Caco-2 (cell line): ENCODE data around the gene ELF2. TPM values are rescaled to one million over a fixed set of nuclear protein-coding genes. Genes with fewer than 3 reads are reported as not detected.
A peak's percentile ranks its signal among the peaks of the same experiment; 100 is the strongest.

Experiments
- BruUV-seq: library from RNA; stranded (reverse); fragments of 400-500 nt; replicated peaks from 2 replicates; lab custom pipeline; 2021; lab: Mats Ljungman, UMichigan
- CTCF ChIA-PET: fragments of 300-600 bp; sonication (Branson Sonifier 250); formaldehyde crosslinking; loops from one replicate; lab custom pipeline; 2022; ENCODE audit warnings: antibody characterized with exemption; lab: Charles Lee
- POLR2A ChIA-PET: fragments of 300-600 bp; sonication (Branson Sonifier 250); formaldehyde crosslinking; loops from one replicate; lab custom pipeline; 2022; ENCODE audit warnings: antibody characterized with exemption; lab: Charles Lee
- DNase-seq, 2 experiments: peaks; one replicate each; pipeline versions ENCODE4 v3.0.0 to v3.0.0-alpha.2; 2020 to 2022
- H3K27me3 ChIP-seq: replicated peaks from 2 replicates; pipeline ENCODE4 v1.6.0; 2011; ENCODE audit warnings: low read length; ENCODE audit not compliant: control insufficient read depth, insufficient read depth
- H3K36me3 ChIP-seq: 2 replicates; pipeline ENCODE4 v1.5.1; 2011; ENCODE audit warnings: low read length; ENCODE audit not compliant: control insufficient read depth, insufficient read depth
- H3K4me1 ChIP-seq: fragments of 250-450 bp; sonication (Bioruptor Pico); 2 replicates; pipeline ENCODE4 v1.5.1; 2020; ENCODE audit warnings: mild to moderate bottlenecking
- H3K4me3 ChIP-seq: 2 replicates; pipeline ENCODE4 v1.5.1; 2011; ENCODE audit warnings: low read depth, mild to moderate bottlenecking, control low read depth, low read length
- H3K9me3 ChIP-seq: fragments of 250-450 bp; sonication (Bioruptor Pico); 2 replicates; pipeline ENCODE4 v1.5.1; 2020; ENCODE audit warnings: mild to moderate bottlenecking, moderate library complexity
- H3K27ac Mint-ChIP-seq: one replicate; pipeline ENCODE4 v1.8.0; 2022; ENCODE audit warnings: mixed read lengths; ENCODE audit not compliant: unreplicated experiment
- H3K27me3 Mint-ChIP-seq: one replicate; pipeline ENCODE4 v1.8.0; 2022; ENCODE audit warnings: mixed read lengths; ENCODE audit not compliant: insufficient read depth, unreplicated experiment
- H3K36me3 Mint-ChIP-seq: one replicate; pipeline ENCODE4 v1.8.0; 2022; ENCODE audit warnings: mild to moderate bottlenecking, mixed read lengths; ENCODE audit not compliant: insufficient read depth, unreplicated experiment
- H3K4me1 Mint-ChIP-seq: one replicate; pipeline ENCODE4 v1.8.0; 2022; ENCODE audit warnings: low read depth, mixed read lengths; ENCODE audit not compliant: unreplicated experiment
- H3K4me3 Mint-ChIP-seq: one replicate; pipeline ENCODE4 v1.8.0; 2022; ENCODE audit warnings: mild to moderate bottlenecking, moderate library complexity, mixed read lengths; ENCODE audit not compliant: unreplicated experiment
- H3K9me3 Mint-ChIP-seq: one replicate; pipeline ENCODE4 v1.8.0; 2022; ENCODE audit warnings: mixed read lengths; ENCODE audit not compliant: unreplicated experiment
- intact Hi-C: fragments of 100-400 bp; cut with micrococcal nuclease; formaldehyde crosslinking; loops from one replicate; pipeline ENCODE4 v1.10.0; 2022; ENCODE audit not compliant: unreplicated experiment
- total RNA-seq: library from RNA; stranded (reverse); gene quantifications from 2 replicates; pipeline ENCODE4 v1.2.3, GENCODE V29; 2022
- TF ChIP-seq, protein P1 (sequence below), 2 experiments: fragments of 200-600 bp in 1 of 2; IDR thresholded peaks; 1 replicate in 1 of 2; 2 replicates in 1 of 2; pipeline versions ENCODE4 v1.5.1 to v1.8.0; 2011 to 2022; ENCODE audit warnings: antibody characterized with exemption in 1 of 2, control low read depth in 1 of 2, inconsistent platforms in 1 of 2, low read depth in 1 of 2, low read length in 1 of 2, mild to moderate bottlenecking in 1 of 2, moderate library complexity in 1 of 2; ENCODE audit not compliant: insufficient read depth in 1 of 2, severe bottlenecking in 1 of 2, unreplicated experiment in 1 of 2

ELF2 gene
- total RNA-seq, 1 experiment from 2014 or later, result 53.2 TPM

DNA sequence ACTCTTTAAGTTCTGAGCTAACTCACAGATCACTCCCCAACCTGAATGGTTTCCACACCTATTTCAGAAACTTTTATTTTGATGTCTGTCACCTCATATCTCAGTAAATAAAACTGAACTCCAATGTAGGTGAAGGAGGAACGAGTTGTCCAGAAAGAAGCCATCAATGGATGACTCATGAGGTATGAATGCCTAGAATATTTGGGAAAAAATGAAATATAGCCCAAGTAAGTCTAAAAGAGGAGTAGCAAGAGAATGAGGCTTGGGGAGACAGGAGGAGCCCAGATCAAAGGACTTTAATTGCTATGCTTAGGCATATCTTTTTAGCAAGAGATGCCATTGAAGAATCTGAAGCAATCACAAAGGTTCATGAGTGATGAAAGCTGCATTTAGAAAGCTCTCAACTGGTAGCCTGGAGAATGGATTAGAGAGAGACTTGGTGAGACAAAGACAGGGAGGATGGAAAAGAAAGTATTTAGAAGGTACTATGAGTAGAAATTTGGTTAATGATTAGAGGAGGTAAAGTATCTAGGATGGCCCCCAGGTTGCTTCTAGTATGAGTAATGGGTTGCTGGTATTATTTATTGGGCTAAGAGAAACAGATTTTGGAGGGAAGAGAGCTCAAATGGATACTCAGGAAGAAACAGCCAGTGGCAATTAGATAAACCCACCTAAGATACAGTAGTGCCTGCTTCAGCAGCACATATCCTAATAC, 122.1 kb downstream of the ELF2 start:
- ChIA-PET POLR2A (no interaction called here), CTCF (interaction anchor here (1.6 kb wide), 1 partner anchor 24 kb away, joined by 8 read pairs; no protein-coding TSS in a partner anchor)
- H3K27ac Mint-ChIP-seq, result peak overlapping the region; percentile 13
- intact Hi-C loops, result loop anchor here (2.0 kb wide), 1 partner anchor 28 kb away; no protein-coding TSS in a partner anchor
- peak overlapping the region; percentile 3 for H3K4me3 Mint-ChIP-seq
- peaks cover 77% of the 10 kb centered on the region for H3K36me3 Mint-ChIP-seq
- H3K4me1 ChIP-seq, result peaks cover 21% of the 10 kb centered on the region
- no peaks in the 10 kb centered on the region for H3K9me3 Mint-ChIP-seq
- no peaks in the 10 kb centered on the region for H3K9me3 ChIP-seq
- no peaks in the 10 kb centered on the region for H3K27me3 ChIP-seq
- no peaks in the 10 kb centered on the region; the same call in 1 of the 2 replicates for H3K36me3 ChIP-seq
- TF ChIP-seq, protein P1, sequence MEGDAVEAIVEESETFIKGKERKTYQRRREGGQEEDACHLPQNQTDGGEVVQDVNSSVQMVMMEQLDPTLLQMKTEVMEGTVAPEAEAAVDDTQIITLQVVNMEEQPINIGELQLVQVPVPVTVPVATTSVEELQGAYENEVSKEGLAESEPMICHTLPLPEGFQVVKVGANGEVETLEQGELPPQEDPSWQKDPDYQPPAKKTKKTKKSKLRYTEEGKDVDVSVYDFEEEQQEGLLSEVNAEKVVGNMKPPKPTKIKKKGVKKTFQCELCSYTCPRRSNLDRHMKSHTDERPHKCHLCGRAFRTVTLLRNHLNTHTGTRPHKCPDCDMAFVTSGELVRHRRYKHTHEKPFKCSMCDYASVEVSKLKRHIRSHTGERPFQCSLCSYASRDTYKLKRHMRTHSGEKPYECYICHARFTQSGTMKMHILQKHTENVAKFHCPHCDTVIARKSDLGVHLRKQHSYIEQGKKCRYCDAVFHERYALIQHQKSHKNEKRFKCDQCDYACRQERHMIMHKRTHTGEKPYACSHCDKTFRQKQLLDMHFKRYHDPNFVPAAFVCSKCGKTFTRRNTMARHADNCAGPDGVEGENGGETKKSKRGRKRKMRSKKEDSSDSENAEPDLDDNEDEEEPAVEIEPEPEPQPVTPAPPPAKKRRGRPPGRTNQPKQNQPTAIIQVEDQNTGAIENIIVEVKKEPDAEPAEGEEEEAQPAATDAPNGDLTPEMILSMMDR (IDR thresholded peaks at IDR 0.05; ENCODE audit: insufficient read depth in 1 of 2, low read depth in 1 of 2, low read length in 1 of 2, severe bottlenecking in 1 of 2, unreplicated experiment in 1 of 2), result no peak
- no peak overlapping the region for H3K4me3 ChIP-seq
- H3K4me1 Mint-ChIP-seq, result peaks cover 21% of the 10 kb centered on the region
- DNase-seq, result peak in 1 of 2 experiments; percentile 14
- no peaks in the 10 kb centered on the region for H3K27me3 Mint-ChIP-seq
- BruUV-seq, result no TSS peak

GRCh38 chr4:139053909-139054308, 123.1 kb downstream of the ELF2 start:
- intact Hi-C loops, result loop anchor here (2.0 kb wide), 1 partner anchor 29 kb away; no protein-coding TSS in a partner anchor
- no peak overlapping the region for H3K4me3 ChIP-seq
- DNase-seq, result no peak
- Mint-ChIP-seq H3K27ac (peak overlapping the region; percentile 13), H3K36me3 (peaks cover 78% of the 10 kb centered on the region), H3K9me3 (no peaks in the 10 kb centered on the region), H3K4me3 (no peak overlapping the region), H3K27me3 (no peaks in the 10 kb centered on the region), H3K4me1 (peaks cover 23% of the 10 kb centered on the region)
- H3K9me3 ChIP-seq, result no peaks in the 10 kb centered on the region
- H3K36me3 ChIP-seq, result no peaks in the 10 kb centered on the region; the same call in 1 of the 2 replicates
- H3K27me3 ChIP-seq, result no peaks in the 10 kb centered on the region
- TF ChIP-seq, protein P1 (IDR thresholded peaks at IDR 0.05; ENCODE audit: insufficient read depth in 1 of 2, low read depth in 1 of 2, low read length in 1 of 2, severe bottlenecking in 1 of 2, unreplicated experiment in 1 of 2), result no peak
- ChIA-PET CTCF (no interaction called here), POLR2A (interaction anchor here (0.5 kb wide), 1 partner anchor 18 kb away, joined by 3 read pairs; no protein-coding TSS in a partner anchor)
- H3K4me1 ChIP-seq, result peaks cover 21% of the 10 kb centered on the region
- BruUV-seq, result no TSS peak

- no TSS peak for BruUV-seq
- intact Hi-C loops, result no loop called here
- no peak for DNase-seq
- ChIA-PET POLR2A (no interaction called here), CTCF (no interaction called here)
- no peak overlapping the region for H3K4me3 Mint-ChIP-seq
- Histone ChIP-seq H3K36me3 (no peaks in the 10 kb centered on the region; the same call in 1 of the 2 replicates), H3K27me3 (no peaks in the 10 kb centered on the region), H3K4me1 (peaks cover 13% of the 10 kb centered on the region), H3K4me3 (no peak overlapping the region), H3K9me3 (no peaks in the 10 kb centered on the region)
- peaks cover 19% of the 10 kb centered on the region for H3K4me1 Mint-ChIP-seq
- H3K27me3 Mint-ChIP-seq, result no peaks in the 10 kb centered on the region
- peaks cover 77% of the 10 kb centered on the region for H3K36me3 Mint-ChIP-seq
- H3K27ac Mint-ChIP-seq, result no peak overlapping the region
- H3K9me3 Mint-ChIP-seq, result no peaks in the 10 kb centered on the region
- TF ChIP-seq, protein P1 (IDR thresholded peaks at IDR 0.05; ENCODE audit: insufficient read depth in 1 of 2, low read depth in 1 of 2, low read length in 1 of 2, severe bottlenecking in 1 of 2, unreplicated experiment in 1 of 2), result no peak
Observed at GRCh38 chr4:139050446-139050845, 126.6 kb downstream of the ELF2 start.
